ENCODE measurements around the gene FYB1.

FYB1 gene

DNA sequence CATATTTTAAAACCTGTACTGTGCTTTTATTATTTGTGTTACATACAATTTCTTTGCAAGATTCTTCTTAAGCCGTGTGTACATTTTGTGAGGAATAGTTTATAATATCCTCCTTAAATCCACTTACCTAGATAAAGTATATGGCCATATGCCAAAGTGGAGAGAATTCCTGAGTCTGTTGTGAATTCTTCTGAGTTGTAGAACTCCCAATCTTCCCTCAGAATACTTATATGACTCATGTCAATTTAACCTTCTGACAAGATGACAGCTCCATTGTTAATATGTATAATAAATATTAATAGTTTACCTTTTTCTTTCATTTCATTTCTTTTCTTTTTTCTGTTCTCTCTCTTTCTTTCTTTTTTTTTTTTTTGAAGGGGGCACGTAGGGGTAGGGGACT lies 139.2 kb downstream of the FYB1 start:
- DNase-seq (ENCODE audit: low read depth), result no peak

DNA sequence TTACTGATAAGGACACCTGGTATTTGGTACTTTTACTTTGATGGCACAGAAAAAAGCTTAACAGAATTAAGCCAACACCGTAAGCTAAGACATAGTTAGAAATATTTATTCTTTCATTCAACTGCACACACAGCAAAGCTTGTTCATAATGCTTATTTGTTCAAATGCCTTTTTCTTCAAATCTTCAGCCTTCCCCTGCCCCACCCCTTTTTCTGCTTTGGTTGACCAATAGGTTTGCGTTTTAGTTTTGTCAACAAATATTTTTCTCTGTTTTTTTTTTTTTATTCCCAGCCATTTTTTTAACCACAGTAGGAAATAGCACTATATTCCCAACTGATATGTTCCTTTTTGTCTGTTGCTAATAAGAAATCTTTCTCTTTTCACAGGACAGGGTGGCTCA lies 140.2 kb downstream of the FYB1 start:
- DNase-seq (ENCODE audit: low read depth), result no peak

DNA sequence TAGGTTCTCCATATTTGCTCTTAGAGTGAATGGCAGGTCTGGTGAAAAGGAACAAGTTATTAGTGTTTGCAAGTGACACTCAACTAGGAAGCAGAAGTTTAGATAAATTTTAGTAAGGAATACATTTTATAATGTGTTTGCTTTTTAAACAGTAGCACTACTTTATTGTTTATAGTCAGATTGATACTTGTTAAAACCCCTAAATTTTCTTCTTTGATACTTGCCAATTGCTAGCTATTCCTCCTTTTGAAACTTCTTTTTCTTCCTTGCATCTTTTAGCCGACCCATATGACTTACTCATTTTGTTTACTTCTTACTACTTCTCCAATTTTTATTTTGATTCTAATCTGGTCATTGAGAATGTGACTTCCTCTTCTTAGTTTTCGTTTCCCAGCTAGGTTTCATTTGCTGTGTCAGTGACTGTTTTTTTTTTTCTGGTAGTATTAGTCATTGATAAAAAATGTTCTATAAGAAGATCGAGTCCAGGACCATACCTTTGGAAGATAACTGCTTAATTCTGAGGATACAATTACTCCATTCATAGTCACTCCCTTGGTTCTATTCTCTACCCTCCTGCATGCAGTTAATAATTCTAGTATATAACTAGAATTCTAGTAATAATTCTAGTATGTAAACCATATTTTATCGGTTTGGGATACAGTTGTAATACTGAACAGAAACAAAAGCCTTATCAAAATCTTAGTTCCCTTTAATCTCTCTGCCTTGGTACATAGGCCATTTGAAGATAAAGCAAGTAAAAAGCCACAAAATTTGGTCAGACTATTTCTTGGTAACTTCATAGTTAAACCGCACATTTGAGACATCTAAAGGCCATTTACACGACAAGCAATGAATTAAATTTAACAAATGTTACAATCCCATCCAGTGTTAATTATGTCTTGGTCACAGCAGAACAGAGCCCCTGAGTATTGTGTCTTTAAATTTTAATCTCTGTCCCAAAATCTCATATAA lies 142.3 kb downstream of the FYB1 start:
- peak; percentile 46 for DNase-seq (ENCODE audit: low read depth)

GRCh38 chr5:39076101-39076756 lies 143.1 kb downstream of the FYB1 start:
- no peak for DNase-seq (ENCODE audit: low read depth)

DNA sequence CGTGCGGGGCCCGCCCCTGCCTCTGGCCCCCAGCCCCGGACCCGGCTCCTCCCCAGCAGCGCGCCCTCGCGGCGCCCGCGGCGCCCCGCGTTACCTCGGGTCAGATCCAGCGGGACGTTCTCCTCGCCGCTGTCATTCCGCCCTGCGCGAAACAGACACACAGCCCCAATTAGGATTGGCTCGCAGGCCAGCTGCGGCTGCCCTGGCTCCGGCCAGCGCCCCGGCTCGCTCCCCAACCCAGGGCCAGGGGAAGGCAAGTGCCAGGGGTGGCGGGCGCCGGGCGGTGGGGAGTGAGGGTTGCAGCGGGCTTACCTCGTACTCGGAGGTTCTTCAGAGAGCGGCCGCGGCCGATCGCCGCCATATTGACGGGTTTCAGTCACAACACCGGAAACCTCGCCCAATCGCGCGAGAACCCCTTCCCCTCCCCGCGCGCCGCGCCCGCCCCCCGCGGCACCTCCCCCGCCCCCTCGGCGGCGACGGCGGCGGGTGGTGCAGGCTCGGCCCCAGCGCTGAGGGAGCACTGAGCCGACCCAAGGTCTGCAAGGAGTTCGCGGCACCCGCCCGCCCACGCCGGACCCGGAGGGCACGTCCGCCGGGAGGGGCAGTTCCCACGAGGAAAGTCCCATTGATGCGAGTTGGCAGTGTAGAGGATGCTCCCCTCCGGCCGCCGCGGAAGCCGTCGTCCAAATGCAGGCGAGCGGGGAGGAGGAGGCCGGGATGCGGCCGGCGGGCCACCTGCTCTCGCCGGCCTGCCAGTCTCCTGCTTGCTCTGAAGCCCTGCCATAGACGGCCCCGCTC lies 145.1 kb downstream of the FYB1 start, which contains the start of gene RICTOR:
Gene RICTOR, minus strand, starts transcription at position 383 of the 798 bp plus-strand sequence. Its CDS starts 22 bp downstream, at position 361.
- peak; percentile 79 for DNase-seq (ENCODE audit: low read depth)

DNA sequence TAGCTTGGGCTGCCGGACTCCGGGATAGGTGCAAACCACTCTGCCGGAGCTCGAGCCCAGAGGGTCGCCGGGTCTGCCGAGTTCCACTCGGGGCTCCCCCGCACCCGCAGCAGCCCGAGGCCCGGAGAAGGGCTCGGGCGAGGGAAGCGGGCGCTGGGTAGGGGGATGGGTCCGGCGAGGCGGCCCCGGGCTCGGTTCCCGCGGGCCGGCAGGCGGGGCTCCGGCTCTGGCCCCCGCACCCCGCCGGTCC lies 145.7 kb downstream of the FYB1 start:
- no peak for DNase-seq (ENCODE audit: low read depth)

DNA sequence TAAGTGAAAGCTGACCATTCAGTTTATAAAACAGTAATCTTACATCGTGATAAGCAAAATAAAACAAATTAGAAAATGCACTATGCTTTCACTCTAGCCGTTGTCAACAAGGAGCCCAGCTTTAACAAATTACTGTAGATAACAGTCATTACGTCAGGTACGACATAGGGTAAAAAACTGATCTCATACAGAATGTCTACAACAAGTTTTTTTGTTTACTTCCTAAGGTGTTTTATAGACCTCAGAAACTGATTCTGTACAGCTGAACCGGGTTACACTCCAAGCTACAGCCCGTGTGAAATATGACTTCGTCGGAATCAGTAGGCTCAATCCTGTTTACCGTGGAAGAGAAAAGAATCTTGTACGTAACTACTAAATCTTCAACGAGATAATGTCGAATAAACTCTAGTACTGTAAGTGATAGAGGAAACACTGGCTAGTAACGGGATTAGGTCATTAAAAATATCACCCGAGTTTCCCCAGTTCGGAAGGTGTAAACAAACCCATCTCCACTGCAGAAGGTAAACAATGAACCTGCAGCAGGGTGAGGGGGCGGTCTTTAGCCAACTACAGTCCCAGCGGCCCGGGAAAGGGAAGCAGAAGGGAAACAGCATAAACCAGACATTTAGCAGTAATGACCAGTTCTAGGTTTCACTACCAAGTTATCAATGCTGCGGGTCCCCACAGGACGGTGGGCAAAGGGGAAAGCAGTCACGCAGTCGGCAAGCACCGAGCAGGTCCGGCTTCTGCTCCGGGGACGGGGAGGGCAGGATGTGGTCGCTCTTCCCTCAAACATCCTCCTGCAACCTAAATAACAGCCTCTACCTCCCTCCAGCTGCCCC lies 146.2 kb downstream of the FYB1 start:
- DNase-seq (ENCODE audit: low read depth), result no peak

- no peak for DNase-seq (ENCODE audit: low read depth)
Measured at GRCh38 chr5:39068099-39068498, 151.3 kb downstream of the FYB1 start.

DNA sequence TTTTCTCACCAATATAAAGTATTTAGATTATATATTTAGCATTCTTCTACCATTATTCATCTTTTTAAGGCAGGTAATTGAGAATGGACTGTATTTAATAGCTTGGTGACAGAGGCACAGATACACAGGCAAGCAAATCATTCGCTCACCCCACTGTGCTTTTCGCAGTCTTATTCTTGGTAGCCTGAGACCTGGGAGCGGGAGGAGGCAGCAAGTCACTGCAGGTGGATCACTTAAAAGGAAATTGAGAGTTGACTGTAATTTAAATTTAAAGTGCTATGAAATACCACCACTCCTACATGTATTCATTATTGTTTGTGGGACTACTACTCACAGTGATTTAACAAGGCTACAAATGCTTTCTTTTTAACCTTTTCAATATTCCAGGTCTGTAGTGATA lies 154.9 kb downstream of the FYB1 start:
- no peak for DNase-seq (ENCODE audit: low read depth)

GRCh38 chr5:39063037-39063436 lies 156.3 kb downstream of the FYB1 start:
- no peak for DNase-seq (ENCODE audit: low read depth)

DNA sequence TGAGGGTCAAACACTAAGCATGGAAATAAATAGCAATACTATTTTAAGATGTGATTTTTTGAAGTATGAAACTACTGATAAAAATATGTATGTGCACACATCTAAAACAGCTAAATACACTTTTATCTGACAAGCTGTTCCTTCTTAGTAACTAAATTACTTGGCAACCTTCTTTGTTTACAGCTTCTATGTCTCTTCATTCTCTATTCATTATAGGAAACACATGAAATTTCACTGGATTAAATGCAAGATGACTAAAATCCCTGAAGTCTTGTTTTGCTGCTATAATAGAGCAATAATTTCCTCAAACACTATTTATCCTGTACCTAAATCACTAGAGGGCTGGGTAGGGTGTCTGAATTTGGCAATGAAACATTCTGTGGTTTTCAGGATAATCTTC lies 156.8 kb downstream of the FYB1 start:
- no peak for DNase-seq (ENCODE audit: low read depth)

- no peak for DNase-seq (ENCODE audit: low read depth)
Measured at GRCh38 chr5:39062104-39062503, 157.3 kb downstream of the FYB1 start.

- no peak for DNase-seq (ENCODE audit: low read depth)
Measured at GRCh38 chr5:39059064-39059463, 160.3 kb downstream of the FYB1 start.

DNA sequence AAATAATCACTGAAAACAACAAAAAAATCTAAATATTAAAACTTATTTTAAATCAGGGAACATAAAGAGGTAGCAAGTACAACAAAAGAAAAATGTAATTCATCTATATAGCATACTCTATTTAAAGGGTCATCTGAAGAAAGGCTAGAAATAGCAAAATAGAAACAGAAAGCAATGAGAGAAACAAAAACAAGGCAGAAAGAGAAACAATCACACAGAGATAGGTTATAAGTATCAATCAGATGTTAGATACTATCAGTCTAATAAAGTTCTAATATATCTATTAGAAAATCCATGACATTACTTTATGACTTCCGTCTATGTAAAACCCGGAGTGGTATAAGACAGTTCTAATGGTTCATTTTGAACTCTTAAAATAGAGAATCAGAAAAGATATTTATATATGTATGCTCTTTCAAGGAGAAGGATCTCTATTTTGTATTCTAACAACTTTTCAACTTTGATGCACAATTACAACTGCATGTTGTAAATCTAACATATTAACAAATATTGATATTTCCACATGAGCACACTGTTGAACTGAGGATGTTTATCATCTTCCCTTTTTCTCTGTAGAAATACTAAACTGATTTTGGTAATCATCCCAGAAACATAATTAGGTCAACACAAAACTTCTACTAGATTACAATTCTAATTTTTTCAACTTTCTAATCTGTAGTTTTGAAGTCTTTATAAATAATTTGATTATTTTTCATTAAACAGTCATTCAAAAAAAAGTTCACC lies 161.0 kb downstream of the FYB1 start:
- DNase-seq (ENCODE audit: low read depth), result no peak

DNA sequence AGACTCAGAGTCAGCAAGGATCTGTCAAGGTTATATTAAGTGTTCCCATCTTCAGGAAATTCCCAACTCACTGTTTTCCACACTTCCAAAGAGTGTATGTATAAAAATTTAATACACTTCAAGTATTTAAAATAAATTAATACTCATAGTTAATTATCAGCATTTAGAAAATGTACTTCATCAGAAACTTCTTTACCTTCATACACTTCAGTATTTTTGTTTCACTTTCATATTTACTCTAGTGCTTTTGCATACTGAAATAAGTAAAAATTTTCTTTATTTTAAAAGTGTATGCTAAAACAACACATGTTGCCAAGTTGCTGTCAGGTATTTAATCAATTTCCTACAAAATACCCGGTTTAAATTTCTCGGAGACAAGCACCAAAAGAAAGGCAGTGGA lies 161.6 kb downstream of the FYB1 start:
- DNase-seq (ENCODE audit: low read depth), result no peak

DNA sequence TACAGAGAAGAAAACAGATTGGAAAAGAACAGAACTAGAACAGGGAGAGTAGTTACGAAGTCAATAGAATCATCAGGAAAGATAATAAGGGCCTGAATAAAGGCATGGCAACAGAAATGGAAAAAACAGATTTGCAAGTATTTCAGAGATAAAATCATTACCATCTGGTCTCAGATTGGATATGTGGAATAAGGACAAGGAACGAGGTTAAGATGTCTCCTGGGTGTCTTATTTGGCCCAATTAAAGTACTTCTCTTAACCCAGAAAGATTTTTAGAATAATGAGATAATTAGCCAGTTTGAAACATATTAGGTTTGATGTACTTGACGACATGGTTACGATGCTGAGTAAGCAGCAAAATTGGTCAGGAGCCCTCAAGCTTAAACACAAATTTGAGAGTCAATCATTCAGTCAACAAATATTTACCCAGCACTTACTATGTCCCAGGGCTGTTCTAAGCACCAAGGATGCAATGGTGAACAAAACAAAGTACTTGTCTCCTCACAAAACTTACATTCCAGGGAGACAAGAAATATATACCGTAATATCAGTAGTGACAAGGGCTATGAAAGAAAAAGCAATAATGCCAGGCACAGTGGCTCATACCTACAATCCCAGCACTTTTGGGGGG lies 163.5 kb downstream of the FYB1 start:
- no peak for DNase-seq (ENCODE audit: low read depth)
